ENCODE data around the gene E2F4. TPM values are rescaled to one million over a fixed set of nuclear protein-coding genes. Genes with fewer than 3 reads are reported as not detected.

E2F4 gene
- total RNA-seq, 1 donor from 2014 or later, result 43.4 TPM

GRCh38 chr16:67206129-67206837 lies 14.3 kb downstream of the E2F4 start:
- no peak for DNase-seq (ENCODE audit: extremely low spot score, unreplicated experiment)
- TF ChIP-seq CTCF (IDR thresholded peaks at IDR 0.05), result no peak
- H3K4me3 Mint-ChIP-seq (ENCODE audit: unreplicated experiment), result no peak overlapping the region
- peaks cover 19% of the 10 kb centered on the region for H3K4me1 Mint-ChIP-seq (ENCODE audit: unreplicated experiment)
- H3K27ac Mint-ChIP-seq (ENCODE audit: unreplicated experiment), result peak overlapping the region; percentile 57
- peaks cover 8% of the 10 kb centered on the region for H3K36me3 Mint-ChIP-seq (ENCODE audit: unreplicated experiment)
- H3K27me3 Mint-ChIP-seq (ENCODE audit: unreplicated experiment), result no peaks in the 10 kb centered on the region
- no peaks in the 10 kb centered on the region for H3K9me3 Mint-ChIP-seq (ENCODE audit: unreplicated experiment)

- no peaks in the 10 kb centered on the region for H3K27me3 Mint-ChIP-seq (ENCODE audit: unreplicated experiment)
- peak overlapping the region; percentile 57 for H3K27ac Mint-ChIP-seq (ENCODE audit: unreplicated experiment)
- H3K36me3 Mint-ChIP-seq (ENCODE audit: unreplicated experiment), result peaks cover 8% of the 10 kb centered on the region
Measured at GRCh38 chr16:67206838-67207248, 14.9 kb downstream of the E2F4 start.

GRCh38 chr16:67207249-67208091 lies 15.5 kb downstream of the E2F4 start:
- Mint-ChIP-seq H3K36me3 (ENCODE audit: unreplicated experiment) (peaks cover 7% of the 10 kb centered on the region), H3K27ac (ENCODE audit: unreplicated experiment) (peak overlapping the region; percentile 57), H3K9me3 (ENCODE audit: unreplicated experiment) (no peaks in the 10 kb centered on the region), H3K27me3 (ENCODE audit: unreplicated experiment) (no peaks in the 10 kb centered on the region), H3K4me1 (ENCODE audit: unreplicated experiment) (peaks cover 19% of the 10 kb centered on the region), H3K4me3 (ENCODE audit: unreplicated experiment) (no peak overlapping the region)
- TF ChIP-seq CTCF (IDR thresholded peaks at IDR 0.05), result no peak
- no peak for DNase-seq (ENCODE audit: extremely low spot score, unreplicated experiment)

More at GRCh38 chr16:67206838-67207248, 14.9 kb downstream of the E2F4 start:
- H3K9me3 Mint-ChIP-seq (ENCODE audit: unreplicated experiment), result no peaks in the 10 kb centered on the region
- peaks cover 19% of the 10 kb centered on the region for H3K4me1 Mint-ChIP-seq (ENCODE audit: unreplicated experiment)
- DNase-seq (ENCODE audit: extremely low spot score, unreplicated experiment), result no peak
- no peak overlapping the region for H3K4me3 Mint-ChIP-seq (ENCODE audit: unreplicated experiment)
- TF ChIP-seq CTCF (IDR thresholded peaks at IDR 0.05), result no peak

DNA sequence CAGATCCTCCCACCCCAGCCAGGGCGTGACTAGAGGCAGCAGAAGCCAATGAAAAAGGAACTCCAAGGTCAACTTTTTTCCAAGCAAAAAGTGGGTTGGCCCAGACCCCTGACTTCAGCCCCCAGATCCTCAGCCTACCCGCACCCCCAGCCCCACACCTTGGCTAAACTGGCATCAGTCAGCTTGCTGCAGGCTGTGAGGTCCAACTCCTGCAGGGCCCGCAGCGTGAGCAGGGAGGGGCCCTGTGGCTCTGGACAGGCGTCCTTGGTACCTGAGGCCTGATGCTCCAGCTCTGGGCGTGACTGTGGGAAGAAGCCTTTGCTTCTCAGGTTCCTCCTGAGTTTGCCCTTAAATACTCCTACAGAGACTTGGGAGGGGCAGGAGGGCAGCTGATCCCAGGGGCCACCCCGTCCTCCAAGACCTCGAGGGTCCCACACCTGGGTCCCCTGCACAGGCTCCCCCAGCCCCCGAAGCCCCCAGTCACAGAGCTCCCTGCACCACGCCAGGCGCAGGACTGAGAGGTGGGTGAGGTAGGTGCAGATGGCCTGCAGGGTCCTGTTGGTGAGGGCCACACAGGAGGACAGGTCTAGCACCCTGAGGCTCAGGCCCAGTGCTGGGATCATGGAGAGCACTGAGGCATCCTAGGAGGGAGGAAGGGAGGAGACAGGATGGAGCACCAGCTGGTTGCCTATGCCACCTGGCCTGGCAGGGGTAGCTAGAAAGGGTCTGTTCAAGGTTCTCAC lies 16.4 kb downstream of the E2F4 start:
- DNase-seq (ENCODE audit: extremely low spot score, unreplicated experiment), result no peak
- no peak for TF ChIP-seq CTCF (IDR thresholded peaks at IDR 0.05)
- no peak overlapping the region for H3K27ac Mint-ChIP-seq (ENCODE audit: unreplicated experiment)
- H3K4me1 Mint-ChIP-seq (ENCODE audit: unreplicated experiment), result peaks cover 19% of the 10 kb centered on the region
- H3K36me3 Mint-ChIP-seq (ENCODE audit: unreplicated experiment), result peaks cover 5% of the 10 kb centered on the region
- no peak overlapping the region for H3K4me3 Mint-ChIP-seq (ENCODE audit: unreplicated experiment)
- no peaks in the 10 kb centered on the region for H3K27me3 Mint-ChIP-seq (ENCODE audit: unreplicated experiment)
- no peaks in the 10 kb centered on the region for H3K9me3 Mint-ChIP-seq (ENCODE audit: unreplicated experiment)

All from osteocyte (in vitro differentiated cells).